ENCODE results near the gene THRSP.
"Not testable (repeated sequence)": the region's sequence is repeated elsewhere in the genome, so short reads cannot be mapped to it uniquely, and the experiment has no call there.

THRSP gene, protein sequence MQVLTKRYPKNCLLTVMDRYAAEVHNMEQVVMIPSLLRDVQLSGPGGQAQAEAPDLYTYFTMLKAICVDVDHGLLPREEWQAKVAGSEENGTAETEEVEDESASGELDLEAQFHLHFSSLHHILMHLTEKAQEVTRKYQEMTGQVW

DNA sequence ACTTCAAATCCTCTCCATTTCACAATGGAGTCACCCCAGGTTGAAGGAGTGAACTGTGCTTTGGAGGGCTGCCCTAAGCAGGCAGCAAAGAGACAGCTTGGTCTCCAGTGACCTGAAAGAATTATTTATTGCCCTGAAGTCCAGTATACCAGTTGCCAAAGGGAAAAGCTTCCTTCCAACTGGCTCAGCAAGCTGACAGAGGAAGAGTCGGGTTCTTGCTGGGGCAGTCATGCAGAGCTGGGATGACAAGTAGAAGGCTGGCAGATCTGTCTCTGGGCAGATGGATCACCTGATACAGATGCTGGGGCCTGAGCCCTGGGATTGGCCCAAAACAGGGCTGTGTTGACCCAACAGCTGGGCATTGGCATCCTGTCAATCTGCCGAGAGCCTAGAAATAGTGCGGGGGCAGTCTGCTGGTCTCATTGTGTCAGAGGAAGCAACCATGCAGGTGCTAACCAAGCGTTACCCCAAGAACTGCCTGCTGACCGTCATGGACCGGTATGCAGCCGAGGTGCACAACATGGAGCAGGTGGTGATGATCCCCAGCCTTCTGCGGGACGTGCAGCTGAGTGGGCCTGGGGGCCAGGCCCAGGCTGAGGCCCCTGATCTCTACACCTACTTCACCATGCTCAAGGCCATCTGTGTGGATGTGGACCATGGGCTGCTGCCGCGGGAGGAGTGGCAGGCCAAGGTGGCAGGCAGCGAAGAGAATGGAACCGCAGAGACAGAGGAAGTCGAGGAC, at the start of gene THRSP:
Gene THRSP, plus strand, starts transcription at position 422 of the 742 bp plus-strand sequence. Its CDS starts 21 bp downstream, at position 443.
- ATAC-seq (replicated peaks) (no peak), DNase-seq (no peak)
- Mint-ChIP-seq H3K27ac (no peak within 1 kb of the TSS), H3K36me3 (peaks cover 21 to 31% of the 10 kb centered on the region in 2 donors), H3K9me3 (peaks cover 0 to 6% of the 10 kb centered on the region in 2 donors), H3K27me3 (no peaks in the 10 kb centered on the region), H3K4me3 (no peak within 1 kb of the TSS), H3K4me1 (peaks cover 2 to 11% of the 10 kb centered on the region in 2 donors)

DNA sequence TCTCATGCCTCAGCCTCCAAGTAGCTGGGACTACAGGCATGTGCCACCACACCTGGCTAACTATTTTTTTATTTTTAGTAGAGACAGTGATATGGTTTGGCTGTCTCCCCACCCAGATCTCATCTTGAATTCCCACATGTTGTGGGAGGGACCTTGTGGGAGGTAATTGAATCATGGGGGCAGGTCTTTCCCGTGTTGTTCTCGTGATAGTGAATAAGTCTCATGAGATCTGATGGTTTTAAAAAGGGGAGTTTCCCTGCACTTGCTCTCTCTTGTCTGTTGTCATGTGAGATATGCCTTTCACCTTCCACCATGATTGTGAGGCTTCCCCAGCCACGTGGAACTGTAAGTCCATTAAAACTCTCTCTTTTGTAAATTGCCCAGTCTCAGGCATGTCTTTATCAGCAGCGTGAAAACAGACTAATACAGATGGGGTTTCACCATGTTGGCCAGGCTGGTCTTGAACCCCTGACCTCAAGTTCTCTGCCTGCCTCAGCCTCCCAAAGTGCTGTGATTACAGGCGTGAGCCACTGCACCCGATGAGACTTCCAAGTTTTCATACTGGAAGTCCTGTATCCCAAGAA, 48.6 kb upstream of the THRSP start:
- not testable (repeated sequence) for H3K4me1 Mint-ChIP-seq; DNase-seq; ATAC-seq (replicated peaks); H3K27me3 Mint-ChIP-seq; H3K27ac Mint-ChIP-seq; H3K36me3 Mint-ChIP-seq; H3K4me3 Mint-ChIP-seq; H3K9me3 Mint-ChIP-seq

DNA sequence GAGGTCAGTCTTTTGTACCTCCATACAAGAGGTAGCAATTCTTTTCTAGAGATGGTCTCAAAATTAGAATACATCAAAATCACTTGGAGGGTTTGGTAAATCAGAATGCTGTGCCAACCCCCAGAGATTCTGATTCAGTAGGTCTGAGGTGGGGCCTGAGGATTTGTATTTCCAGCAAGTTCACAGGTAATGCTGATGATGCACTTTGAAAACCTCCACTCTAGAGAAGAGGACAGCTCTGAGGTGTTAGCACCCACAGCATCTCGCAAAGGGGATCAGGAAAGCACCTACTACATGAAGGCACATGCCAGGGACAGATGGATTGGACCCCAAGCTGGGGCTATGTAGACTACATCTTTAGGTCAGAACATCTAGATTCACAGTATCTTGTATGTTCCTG, 47.8 kb upstream of the THRSP start:
- H3K36me3 Mint-ChIP-seq, result no peaks in the 10 kb centered on the region

DNA sequence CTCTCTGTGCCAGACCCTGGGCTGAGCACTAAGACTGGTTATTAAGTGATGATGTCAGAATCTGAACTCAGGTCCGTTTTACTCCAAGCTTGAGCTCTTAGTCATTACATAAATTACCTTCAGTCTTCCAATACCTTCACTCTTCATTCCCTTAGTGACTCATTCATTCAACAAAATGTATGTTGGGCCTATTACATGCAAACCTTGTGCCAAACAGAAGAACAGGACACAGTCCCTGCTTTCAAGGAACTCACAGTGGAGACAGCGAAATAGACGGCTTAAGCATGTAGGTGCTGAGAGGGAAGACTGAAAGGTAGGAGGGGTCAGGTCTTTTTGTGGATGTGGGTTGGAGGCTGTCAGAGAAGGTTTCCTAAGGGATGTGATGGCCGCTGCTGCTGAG, 43.9 kb upstream of the THRSP start:
- Mint-ChIP-seq H3K4me1 (peaks cover 3 to 9% of the 10 kb centered on the region in 2 donors), H3K4me3 (no peak overlapping the region), H3K27ac (no peak overlapping the region), H3K36me3 (no peaks in the 10 kb centered on the region), H3K27me3 (peaks cover 22 to 26% of the 10 kb centered on the region in 2 donors), H3K9me3 (no peaks in the 10 kb centered on the region)
- ATAC-seq (replicated peaks) (no peak), DNase-seq (no peak)

More for the DNA sequence above, 47.8 kb upstream of the THRSP start:
- no peaks in the 10 kb centered on the region for H3K4me1 Mint-ChIP-seq
- H3K27ac Mint-ChIP-seq, result no peak overlapping the region
- no peak for DNase-seq
- H3K4me3 Mint-ChIP-seq, result no peak overlapping the region
- peaks cover 0 to 4% of the 10 kb centered on the region in 2 donors for H3K27me3 Mint-ChIP-seq
- ATAC-seq (replicated peaks), result no peak
- H3K9me3 Mint-ChIP-seq, result no peaks in the 10 kb centered on the region

DNA sequence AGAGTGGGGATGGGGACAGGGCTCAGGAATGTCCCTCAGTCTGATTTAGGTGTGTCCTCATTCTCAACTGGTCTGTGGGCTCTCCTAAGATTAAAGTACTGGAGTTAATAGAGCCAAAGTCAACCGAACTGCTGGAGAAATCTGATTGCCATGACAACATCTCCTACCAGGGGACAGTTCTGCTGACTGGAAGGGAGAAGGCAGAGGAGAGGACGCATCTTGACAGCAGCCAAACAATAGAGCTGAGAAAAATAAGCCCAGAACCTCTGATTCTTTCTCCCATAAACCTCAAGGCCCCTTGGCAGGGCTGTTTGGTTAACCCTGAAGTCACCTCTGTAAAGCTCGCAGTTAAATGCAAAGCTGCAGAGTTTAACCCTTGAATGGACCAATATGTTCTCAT, 43.4 kb upstream of the THRSP start:
- no peaks in the 10 kb centered on the region for H3K9me3 Mint-ChIP-seq
- H3K36me3 Mint-ChIP-seq, result no peaks in the 10 kb centered on the region
- ATAC-seq (replicated peaks) (no peak), DNase-seq (no peak)
- H3K4me3 Mint-ChIP-seq, result no peak overlapping the region
- H3K27me3 Mint-ChIP-seq, result peaks cover 22 to 26% of the 10 kb centered on the region in 2 donors
- H3K27ac Mint-ChIP-seq, result no peak overlapping the region
- peaks cover 3 to 9% of the 10 kb centered on the region in 2 donors for H3K4me1 Mint-ChIP-seq

DNA sequence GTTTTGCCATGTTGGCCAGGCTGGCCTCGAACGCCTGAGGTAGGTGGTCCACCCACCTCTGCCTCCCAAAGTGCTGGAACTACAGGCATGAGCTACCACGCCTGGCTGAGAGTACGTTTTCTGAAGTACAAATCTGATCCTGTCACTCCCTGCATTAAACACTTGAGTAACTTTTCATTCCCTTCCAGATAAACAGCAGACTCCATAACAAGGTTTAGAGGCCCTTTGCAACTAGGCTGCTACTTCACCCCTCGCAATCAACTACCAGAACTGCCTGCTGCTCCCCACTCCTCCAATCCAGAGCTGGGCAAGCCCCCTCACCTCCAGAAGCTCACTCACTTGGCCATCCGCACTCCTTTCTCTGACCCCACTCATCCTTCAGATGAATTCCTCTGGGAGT, 42.0 kb upstream of the THRSP start:
- H3K27me3 Mint-ChIP-seq, result peaks cover 22 to 26% of the 10 kb centered on the region in 2 donors
- DNase-seq (no peak), ATAC-seq (replicated peaks) (no peak)
- no peaks in the 10 kb centered on the region for H3K9me3 Mint-ChIP-seq
- no peak overlapping the region for H3K27ac Mint-ChIP-seq
- peaks cover 0 to 2% of the 10 kb centered on the region in 2 donors for H3K36me3 Mint-ChIP-seq
- no peak overlapping the region for H3K4me3 Mint-ChIP-seq
- peaks cover 3 to 9% of the 10 kb centered on the region in 2 donors for H3K4me1 Mint-ChIP-seq

DNA sequence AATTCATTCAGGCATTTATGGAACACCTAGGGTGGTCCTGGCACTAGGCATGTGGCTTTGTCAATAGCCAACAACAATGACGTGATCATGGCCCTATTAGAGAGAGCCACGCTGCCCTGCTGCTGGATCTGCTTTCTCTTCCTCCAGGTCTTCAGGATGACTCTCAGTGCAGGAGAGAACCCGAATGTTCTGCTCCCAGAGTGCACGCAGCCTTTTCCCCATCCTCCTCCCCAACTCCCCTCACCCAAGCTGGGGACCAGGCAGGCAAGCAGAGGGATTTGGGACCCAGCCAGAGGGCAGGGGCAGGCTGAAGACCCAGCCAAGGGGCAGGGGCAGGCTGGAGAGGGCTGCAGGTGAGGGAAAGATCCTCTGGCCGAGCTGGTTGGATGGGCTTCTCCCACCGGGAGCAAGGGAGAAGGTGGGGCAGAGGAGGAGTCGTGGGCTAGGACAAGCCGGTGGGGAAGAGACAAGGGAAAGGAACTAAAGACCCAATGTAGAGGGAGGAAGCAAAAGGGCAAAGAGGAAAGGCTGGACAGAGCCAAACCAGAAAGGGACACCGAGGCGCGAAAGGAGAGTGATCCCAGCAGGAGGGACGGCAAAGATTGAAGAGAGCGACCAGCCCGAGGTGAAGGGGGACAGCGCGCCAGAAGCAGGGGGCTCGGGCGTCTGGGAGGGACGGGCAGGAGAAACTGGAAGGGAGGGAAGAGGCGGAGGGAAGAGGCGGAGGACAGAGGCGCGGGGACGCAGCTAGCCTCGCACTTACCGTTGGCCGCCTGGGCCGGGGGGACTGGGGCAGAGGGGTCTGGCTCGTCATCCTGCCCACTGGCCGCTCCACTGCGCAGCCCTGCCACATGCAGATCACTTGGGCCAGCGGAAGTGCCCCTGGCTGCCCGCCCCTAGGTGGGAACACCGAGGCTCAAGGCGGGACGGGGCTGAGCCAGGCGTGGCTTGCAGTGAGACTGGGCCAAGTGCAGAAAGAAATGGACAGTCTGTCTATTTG, 41.0 kb upstream of the THRSP start, which contains the start of gene KCTD14:
Gene KCTD14, minus strand, starts transcription at position 880 of the 1,000 bp plus-strand sequence. Its CDS starts 27 bp downstream, at position 853.
- Mint-ChIP-seq H3K36me3 (peaks cover 0 to 2% of the 10 kb centered on the region in 2 donors), H3K9me3 (peaks cover 1 to 2% of the 10 kb centered on the region in 2 donors), H3K27ac (no peak within 1 kb of the TSS), H3K4me3 (peak within 1 kb of the TSS in 1 of 2 donors; percentile 1), H3K4me1 (peaks cover 3 to 9% of the 10 kb centered on the region in 2 donors), H3K27me3 (peaks cover 22 to 26% of the 10 kb centered on the region in 2 donors)
- ATAC-seq (replicated peaks) (peak; percentile 36), DNase-seq (no peak)

DNA sequence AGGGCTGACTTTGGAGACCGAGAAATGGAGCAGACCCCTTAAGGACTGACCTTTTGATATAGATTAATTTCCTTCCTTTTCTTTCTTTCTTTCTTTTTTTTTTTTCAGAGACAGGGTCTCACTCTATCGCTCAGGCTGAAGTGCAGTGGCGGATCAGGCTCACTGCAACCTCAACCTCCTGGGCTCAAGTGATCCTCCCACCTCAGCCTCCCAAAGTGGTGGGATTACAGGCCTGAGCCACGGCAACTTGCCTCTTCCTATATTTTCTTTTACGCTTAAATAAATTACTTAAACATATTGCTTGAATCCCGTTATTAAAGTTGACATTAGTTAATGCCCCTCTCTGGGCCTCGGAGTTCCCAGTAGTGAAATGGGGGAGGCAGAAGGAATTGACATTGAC, 40.2 kb upstream of the THRSP start:
- peaks cover 3 to 9% of the 10 kb centered on the region in 2 donors for H3K4me1 Mint-ChIP-seq
- peaks cover 4% of the 10 kb centered on the region in 2 donors for H3K9me3 Mint-ChIP-seq
- peaks cover 22 to 26% of the 10 kb centered on the region in 2 donors for H3K27me3 Mint-ChIP-seq
- H3K27ac Mint-ChIP-seq, result no peak overlapping the region
- DNase-seq, result no peak
- H3K4me3 Mint-ChIP-seq, result no peak overlapping the region
- no peak for ATAC-seq (replicated peaks)
- peaks cover 0 to 2% of the 10 kb centered on the region in 2 donors for H3K36me3 Mint-ChIP-seq

DNA sequence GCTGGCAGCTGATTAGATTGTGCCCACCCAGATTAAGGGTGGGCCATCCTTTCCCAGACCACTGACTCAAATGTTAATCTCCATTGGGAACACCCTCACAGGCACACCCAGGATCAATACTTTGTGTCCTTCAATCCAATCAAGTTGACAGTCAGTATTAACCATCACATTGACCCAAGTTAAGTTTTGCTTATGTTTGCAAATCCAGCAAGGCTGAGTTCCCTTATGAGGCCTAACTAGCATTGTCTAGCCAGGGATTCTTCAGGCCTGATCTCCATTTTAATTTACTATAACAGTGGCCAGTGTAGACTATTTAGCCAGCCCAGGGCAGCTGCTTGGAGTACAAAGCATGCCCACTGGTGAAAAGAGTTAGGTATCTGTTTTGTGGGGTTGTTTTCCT, 38.3 kb upstream of the THRSP start:
- Mint-ChIP-seq H3K9me3 (peaks cover 4% of the 10 kb centered on the region in 2 donors), H3K4me1 (peaks cover 3 to 9% of the 10 kb centered on the region in 2 donors), H3K4me3 (no peak overlapping the region), H3K36me3 (peaks cover 0 to 2% of the 10 kb centered on the region in 2 donors), H3K27ac (no peak overlapping the region), H3K27me3 (peaks cover 22 to 26% of the 10 kb centered on the region in 2 donors)
- DNase-seq, result no peak
- no peak for ATAC-seq (replicated peaks)

DNA sequence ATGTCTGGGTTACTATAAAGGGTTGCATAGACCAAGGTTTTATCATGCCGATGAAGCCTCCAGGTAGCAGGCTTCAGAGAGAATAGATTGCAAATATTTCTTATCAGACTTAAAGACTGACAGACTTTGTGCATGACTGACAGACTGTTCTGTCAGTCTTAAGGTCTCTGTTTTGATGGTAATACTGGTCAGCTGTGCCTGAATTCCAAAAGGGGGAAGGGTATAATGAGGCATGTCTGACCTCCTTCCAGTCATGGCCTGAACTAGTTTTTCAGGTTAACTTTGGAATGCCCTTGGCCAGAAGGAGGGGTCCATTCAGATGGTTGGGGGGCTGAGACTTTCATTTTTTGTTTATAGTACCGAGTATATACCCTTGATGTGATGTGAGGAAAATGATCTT, 35.9 kb upstream of the THRSP start:
- Mint-ChIP-seq H3K4me1 (peaks cover 3 to 5% of the 10 kb centered on the region in 2 donors), H3K27ac (no peak overlapping the region), H3K36me3 (peaks cover 0 to 2% of the 10 kb centered on the region in 2 donors), H3K27me3 (peaks cover 9 to 13% of the 10 kb centered on the region in 2 donors), H3K4me3 (no peak overlapping the region), H3K9me3 (peaks cover 4% of the 10 kb centered on the region in 2 donors)
- ATAC-seq (replicated peaks) (no peak), DNase-seq (no peak)

DNA sequence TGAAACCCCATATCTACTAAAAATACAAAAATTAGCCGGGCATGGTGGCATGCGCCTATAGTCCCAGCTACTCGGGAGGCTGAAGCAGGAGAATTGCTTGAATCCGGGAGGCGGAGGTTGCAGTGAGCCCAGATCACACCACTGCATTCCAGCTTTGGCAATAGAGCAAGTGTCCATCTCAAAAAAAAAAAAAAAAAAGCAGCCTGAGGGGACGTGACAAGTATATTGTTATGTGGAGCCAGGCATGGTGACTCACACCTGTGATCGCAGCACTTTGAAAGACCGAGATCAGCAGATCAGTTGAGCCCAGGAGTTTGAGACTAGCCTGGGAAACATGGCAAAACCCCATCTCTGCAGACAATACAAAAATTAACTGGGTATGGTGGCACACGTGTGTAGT, 35.2 kb upstream of the THRSP start:
- DNase-seq; H3K36me3 Mint-ChIP-seq; H3K27ac Mint-ChIP-seq; ATAC-seq (replicated peaks); H3K4me3 Mint-ChIP-seq; H3K27me3 Mint-ChIP-seq; H3K4me1 Mint-ChIP-seq; H3K9me3 Mint-ChIP-seq: not testable (repeated sequence)

DNA sequence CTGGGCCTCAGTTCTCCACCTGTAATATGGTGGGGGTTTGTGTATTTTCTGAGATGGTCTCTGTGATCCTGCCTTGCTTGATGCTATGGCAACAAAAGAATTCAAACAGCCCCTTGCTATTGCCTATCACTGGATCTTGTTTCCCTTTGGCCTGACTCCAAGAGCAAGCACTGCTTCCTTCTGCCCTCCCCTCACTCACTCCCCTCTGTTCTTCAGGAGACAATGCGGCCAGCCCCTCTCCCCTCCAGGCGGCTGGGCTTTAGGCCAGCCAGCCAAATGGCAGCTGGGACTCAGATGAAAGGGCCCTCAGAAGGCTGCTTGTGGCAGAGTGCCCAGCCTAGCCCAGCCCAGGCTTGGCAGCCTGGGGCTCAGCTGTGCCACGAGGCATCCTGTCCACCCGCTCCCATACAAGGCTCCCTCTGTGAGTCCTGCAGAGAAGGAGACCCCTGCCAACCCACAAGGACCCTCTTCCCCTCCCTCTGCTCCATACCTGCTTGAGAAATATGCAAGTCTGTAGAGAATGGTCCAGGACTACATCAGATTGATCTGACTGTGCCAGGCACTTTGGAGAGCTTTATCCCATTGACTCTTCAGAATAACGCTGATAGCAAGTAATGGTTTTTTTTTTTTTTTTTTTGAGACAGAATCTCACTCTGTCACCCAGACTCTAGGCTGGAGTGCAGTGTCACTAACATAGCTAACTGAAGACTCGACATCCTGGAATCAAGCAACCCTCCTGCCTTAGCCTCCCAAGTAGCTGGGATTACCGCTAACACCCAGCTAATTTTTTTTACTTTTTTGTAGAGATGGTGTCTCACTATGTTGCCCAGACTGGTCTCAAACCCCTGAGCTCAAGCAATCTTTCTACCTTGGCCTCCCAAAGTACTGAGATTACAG, 33.0 kb upstream of the THRSP start:
- Mint-ChIP-seq H3K9me3 (peaks cover 4% of the 10 kb centered on the region in 2 donors), H3K27ac (no peak overlapping the region), H3K36me3 (peaks cover 0 to 2% of the 10 kb centered on the region in 2 donors), H3K27me3 (no peaks in the 10 kb centered on the region), H3K4me1 (peaks cover 0 to 5% of the 10 kb centered on the region in 2 donors), H3K4me3 (no peak overlapping the region)
- DNase-seq (no peak), ATAC-seq (replicated peaks) (no peak)

DNA sequence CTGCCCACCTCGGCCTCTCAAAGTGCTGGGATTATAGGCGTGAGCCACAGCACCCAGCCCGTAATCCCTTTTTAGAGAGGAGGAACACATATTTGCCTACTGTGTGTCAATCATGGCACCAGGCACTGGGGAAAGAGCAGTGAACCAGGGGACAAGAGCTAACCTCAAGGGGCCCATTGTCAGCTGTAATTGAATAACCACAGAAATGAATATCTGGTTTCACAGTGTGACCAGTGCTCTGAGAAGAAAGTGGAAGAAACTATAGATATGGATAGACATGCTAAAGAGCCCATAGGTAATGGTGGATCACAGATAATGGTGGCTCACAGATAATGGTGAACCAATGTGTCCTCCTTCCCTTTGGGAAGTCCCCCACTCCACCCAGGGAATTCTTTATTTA, 32.0 kb upstream of the THRSP start:
- DNase-seq (no peak), ATAC-seq (replicated peaks) (no peak)
- no peaks in the 10 kb centered on the region for H3K27me3 Mint-ChIP-seq
- peaks cover 0 to 5% of the 10 kb centered on the region in 2 donors for H3K4me1 Mint-ChIP-seq
- no peak overlapping the region for H3K4me3 Mint-ChIP-seq
- H3K27ac Mint-ChIP-seq, result no peak overlapping the region
- H3K36me3 Mint-ChIP-seq, result no peaks in the 10 kb centered on the region
- H3K9me3 Mint-ChIP-seq, result peaks cover 4% of the 10 kb centered on the region in 2 donors
